Muscle layer of duodenum (tissue), 2 donors: ENCODE measurements around the gene SCRN2.

Experiments used
- H3K27ac ChIP-seq: one replicate; pipeline ENCODE4 v1.7.0; 2013; ENCODE audit warnings: mild to moderate bottlenecking, low read length
- H3K27me3 ChIP-seq: one replicate; pipeline ENCODE4 v1.7.0; 2013; ENCODE audit warnings: low read depth, mild to moderate bottlenecking, control low read depth, low read length
- H3K36me3 ChIP-seq, 2 donors: one replicate each; pipeline ENCODE4 v1.7.0; 2013; ENCODE audit warnings: low read length in 2 of 2, control low read depth in 1 of 2, mild to moderate bottlenecking in 1 of 2; ENCODE audit not compliant: insufficient read depth in 2 of 2, control insufficient read depth in 1 of 2
- H3K4me1 ChIP-seq, 2 donors: one replicate each; pipeline ENCODE4 v1.7.0; 2013; ENCODE audit warnings: low read length in 2 of 2, mild to moderate bottlenecking in 2 of 2, control low read depth in 1 of 2, moderate library complexity in 1 of 2; ENCODE audit not compliant: insufficient read depth in 2 of 2, control insufficient read depth in 1 of 2
- H3K4me3 ChIP-seq, 2 donors: one replicate each; pipeline ENCODE4 v1.7.0; 2013; ENCODE audit warnings: low read length in 2 of 2, low read depth in 1 of 2, mild to moderate bottlenecking in 1 of 2
- H3K9me3 ChIP-seq, 2 donors: one replicate each; pipeline ENCODE4 v1.7.0; 2013; ENCODE audit warnings: low read length in 2 of 2, control low read depth in 1 of 2, mild to moderate bottlenecking in 1 of 2; ENCODE audit not compliant: control insufficient read depth in 1 of 2
- donor health status: healthy.

Gene SCRN2

DNA sequence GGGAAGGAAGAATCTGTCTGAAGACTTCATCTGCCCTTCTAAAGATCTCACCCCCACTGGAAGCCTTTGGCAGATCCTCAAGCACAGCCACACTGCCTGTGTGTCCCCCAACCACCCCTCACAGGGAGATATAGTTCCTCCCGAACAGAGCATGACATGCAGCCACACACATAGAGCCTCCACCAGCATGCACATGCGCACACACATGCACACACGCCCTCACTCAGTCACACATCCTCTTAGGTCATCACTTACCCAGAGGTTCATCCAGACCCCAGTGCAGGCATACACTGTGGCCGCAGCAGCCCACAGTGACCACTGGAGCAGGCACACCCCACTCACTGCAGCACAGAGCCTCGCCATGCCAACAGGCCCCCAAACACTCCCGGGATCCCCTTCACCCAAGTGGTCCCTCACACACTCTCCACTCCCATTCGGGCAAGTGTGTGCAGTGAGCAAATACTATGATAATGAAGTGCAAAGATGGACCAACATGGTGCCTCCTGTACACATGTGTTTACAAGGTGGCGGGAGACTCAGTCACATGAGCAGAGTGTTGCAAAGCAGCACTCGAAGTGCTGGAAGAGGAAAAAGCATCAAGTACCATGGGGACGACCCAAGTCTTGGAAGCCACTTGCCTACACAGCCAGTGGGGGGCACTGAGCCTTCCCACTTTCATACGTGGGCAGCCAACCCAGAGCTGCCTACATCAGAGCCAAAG is 26.9 kb upstream of the SCRN2 start:
- Histone ChIP-seq H3K27me3 (peaks cover 14% of the 10 kb centered on the region), H3K4me3 (no peak overlapping the region), H3K36me3 (no peaks in the 10 kb centered on the region), H3K27ac (no peak overlapping the region), H3K4me1 (no peaks in the 10 kb centered on the region), H3K9me3 (no peaks in the 10 kb centered on the region)

DNA sequence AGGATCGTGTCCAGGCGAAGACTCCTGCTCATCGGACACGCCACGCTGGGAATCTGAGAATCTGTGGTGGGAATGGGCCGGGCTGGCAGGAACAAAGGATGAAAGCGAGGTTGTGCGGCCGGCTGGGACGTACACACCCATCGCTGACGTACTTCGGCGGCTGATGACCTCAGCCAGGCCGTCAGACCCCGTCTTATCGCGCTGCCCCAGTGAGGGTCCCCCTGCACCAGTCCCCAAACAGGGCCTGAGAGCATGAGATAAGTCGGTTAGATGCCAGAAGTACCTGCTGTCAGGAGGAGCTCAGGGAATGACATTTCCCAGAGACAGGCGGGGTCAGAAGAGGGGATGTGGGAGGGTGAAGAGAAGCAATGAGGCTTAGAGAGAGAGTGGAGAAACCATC is 25.9 kb upstream of the SCRN2 start:
- Histone ChIP-seq H3K27ac (no peak overlapping the region), H3K9me3 (no peaks in the 10 kb centered on the region), H3K4me1 (no peaks in the 10 kb centered on the region), H3K4me3 (no peak overlapping the region), H3K36me3 (no peaks in the 10 kb centered on the region), H3K27me3 (peaks cover 7% of the 10 kb centered on the region)

DNA sequence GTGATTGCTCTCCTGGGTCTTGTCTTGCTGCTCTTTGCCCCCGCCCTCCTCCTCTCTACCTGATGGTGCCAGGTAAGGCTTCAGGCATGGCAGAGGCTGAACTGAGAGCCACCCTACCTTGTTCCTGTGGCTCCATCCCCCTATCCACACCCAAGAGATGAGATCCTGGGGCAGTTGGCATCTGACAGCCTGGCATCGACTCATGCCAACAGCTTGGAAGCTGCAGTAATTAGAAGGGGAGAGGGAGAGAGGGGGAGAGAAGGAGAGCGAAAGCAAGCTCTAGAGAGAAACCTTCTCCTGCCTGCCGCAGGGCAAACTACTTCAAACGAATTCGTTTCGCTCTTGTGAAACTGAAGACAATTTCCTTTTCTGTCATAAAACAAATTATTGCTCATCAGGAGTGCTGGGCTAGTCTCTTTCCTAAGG is 23.7 kb upstream of the SCRN2 start:
- H3K4me3 ChIP-seq, result no peak overlapping the region
- H3K4me1 ChIP-seq, result no peaks in the 10 kb centered on the region
- no peaks in the 10 kb centered on the region for H3K9me3 ChIP-seq
- peaks cover 4% of the 10 kb centered on the region for H3K27me3 ChIP-seq
- H3K36me3 ChIP-seq, result no peaks in the 10 kb centered on the region
- H3K27ac ChIP-seq, result no peak overlapping the region

- Histone ChIP-seq H3K4me3 (no peak overlapping the region), H3K27ac (no peak overlapping the region), H3K27me3 (peaks cover 4% of the 10 kb centered on the region), H3K4me1 (no peaks in the 10 kb centered on the region), H3K36me3 (no peaks in the 10 kb centered on the region), H3K9me3 (no peaks in the 10 kb centered on the region)
These were observed 21.8 kb upstream of the SCRN2 start for GRCh38 chr17:47862621-47863440.

GRCh38 chr17:47860386-47860785 is 19.3 kb upstream of the SCRN2 start:
- Histone ChIP-seq H3K36me3 (no peaks in the 10 kb centered on the region), H3K27me3 (peaks cover 11% of the 10 kb centered on the region), H3K4me3 (no peak overlapping the region)

DNA sequence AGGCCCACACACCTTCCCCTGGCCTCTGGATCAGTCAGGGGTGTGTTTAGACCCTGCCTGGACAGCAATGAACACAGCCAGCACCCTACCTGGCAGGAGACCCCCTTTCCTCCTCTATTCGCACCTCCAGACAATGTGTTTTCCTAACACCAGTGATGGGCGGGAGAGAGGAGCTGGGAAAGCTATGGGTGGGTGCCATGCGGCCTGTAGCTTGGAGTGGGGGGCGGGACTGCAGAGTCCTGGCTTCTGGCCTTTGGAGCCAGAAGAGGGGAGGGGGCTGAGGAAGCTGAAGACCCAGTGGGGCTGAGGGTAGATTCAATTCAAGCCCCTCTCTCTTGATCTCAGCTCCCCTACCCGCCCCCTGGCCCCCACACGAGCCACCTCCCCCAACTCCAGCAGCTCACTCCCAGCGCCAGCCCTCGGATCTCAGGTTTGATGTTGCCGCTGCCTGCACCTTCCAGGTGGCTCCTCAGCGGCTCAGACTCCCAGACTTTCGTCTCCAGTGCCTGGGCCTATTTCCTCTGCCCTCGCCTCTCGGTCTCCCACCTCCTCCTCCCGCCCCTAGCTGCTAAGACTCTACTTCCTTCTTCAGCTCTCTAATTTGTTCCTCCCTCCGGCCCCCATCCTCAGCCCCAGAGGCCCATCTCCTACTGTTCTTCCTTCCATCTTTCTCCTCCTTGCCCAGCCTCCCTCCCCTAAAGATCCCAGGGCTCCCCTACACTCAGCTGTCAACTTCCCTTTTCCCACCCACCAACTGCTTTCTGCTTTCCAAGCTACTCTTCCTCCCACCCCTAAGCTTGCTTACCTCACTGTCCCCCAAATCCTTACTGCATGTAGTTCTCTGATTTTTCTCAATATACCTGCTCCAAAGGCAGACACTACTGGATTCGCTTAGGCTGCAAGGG is 16.7 kb upstream of the SCRN2 start:
- H3K36me3 ChIP-seq, result no peaks in the 10 kb centered on the region
- no peaks in the 10 kb centered on the region for H3K4me1 ChIP-seq
- no peaks in the 10 kb centered on the region for H3K9me3 ChIP-seq
- H3K4me3 ChIP-seq, result no peak overlapping the region
- H3K27ac ChIP-seq, result no peak overlapping the region
- H3K27me3 ChIP-seq, result peaks cover 36% of the 10 kb centered on the region

More at GRCh38 chr17:47860386-47860785, 19.3 kb upstream of the SCRN2 start:
- no peaks in the 10 kb centered on the region for H3K9me3 ChIP-seq
- H3K4me1 ChIP-seq, result no peaks in the 10 kb centered on the region
- no peak overlapping the region for H3K27ac ChIP-seq

- Histone ChIP-seq H3K4me1 (peaks cover 0 to 4% of the 10 kb centered on the region in 2 donors), H3K27ac (no peak overlapping the region), H3K36me3 (no peaks in the 10 kb centered on the region), H3K27me3 (peaks cover 46% of the 10 kb centered on the region), H3K9me3 (no peaks in the 10 kb centered on the region), H3K4me3 (no peak overlapping the region)
These were observed 15.8 kb upstream of the SCRN2 start for GRCh38 chr17:47856830-47857229.

DNA sequence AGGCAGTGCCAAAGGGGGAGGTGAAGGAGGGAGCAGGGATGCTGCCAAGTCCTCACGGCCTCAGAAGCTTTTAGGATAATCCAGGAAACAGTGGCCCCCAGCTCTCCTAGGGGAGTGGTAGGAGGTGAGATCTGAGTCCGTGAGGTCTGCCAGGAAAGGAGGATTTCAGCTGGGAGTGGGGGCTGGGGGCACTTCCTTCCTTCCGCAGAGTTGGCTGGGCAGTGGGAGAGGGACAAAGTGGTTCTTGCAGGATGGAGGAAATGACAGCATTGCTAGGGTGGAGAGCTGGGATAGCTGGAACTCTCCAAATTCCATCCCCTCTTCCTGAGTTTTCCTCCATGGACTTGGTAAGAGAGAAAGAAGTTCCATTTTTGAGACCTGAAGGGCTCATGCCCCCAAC is 14.7 kb upstream of the SCRN2 start:
- H3K27me3 ChIP-seq, result peaks cover 49% of the 10 kb centered on the region
- H3K4me1 ChIP-seq, result peaks cover 0 to 14% of the 10 kb centered on the region in 2 donors
- no peak overlapping the region for H3K27ac ChIP-seq

GRCh38 chr17:47853616-47854015 is 12.5 kb upstream of the SCRN2 start:
- no peak overlapping the region for H3K27ac ChIP-seq
- no peaks in the 10 kb centered on the region for H3K36me3 ChIP-seq
- H3K9me3 ChIP-seq, result no peaks in the 10 kb centered on the region
- peaks cover 59% of the 10 kb centered on the region for H3K27me3 ChIP-seq
- H3K4me1 ChIP-seq, result peaks cover 0 to 16% of the 10 kb centered on the region in 2 donors
- no peak overlapping the region for H3K4me3 ChIP-seq

More for the DNA sequence above, 14.7 kb upstream of the SCRN2 start:
- Histone ChIP-seq H3K4me3 (no peak overlapping the region), H3K9me3 (no peaks in the 10 kb centered on the region), H3K36me3 (no peaks in the 10 kb centered on the region)

DNA sequence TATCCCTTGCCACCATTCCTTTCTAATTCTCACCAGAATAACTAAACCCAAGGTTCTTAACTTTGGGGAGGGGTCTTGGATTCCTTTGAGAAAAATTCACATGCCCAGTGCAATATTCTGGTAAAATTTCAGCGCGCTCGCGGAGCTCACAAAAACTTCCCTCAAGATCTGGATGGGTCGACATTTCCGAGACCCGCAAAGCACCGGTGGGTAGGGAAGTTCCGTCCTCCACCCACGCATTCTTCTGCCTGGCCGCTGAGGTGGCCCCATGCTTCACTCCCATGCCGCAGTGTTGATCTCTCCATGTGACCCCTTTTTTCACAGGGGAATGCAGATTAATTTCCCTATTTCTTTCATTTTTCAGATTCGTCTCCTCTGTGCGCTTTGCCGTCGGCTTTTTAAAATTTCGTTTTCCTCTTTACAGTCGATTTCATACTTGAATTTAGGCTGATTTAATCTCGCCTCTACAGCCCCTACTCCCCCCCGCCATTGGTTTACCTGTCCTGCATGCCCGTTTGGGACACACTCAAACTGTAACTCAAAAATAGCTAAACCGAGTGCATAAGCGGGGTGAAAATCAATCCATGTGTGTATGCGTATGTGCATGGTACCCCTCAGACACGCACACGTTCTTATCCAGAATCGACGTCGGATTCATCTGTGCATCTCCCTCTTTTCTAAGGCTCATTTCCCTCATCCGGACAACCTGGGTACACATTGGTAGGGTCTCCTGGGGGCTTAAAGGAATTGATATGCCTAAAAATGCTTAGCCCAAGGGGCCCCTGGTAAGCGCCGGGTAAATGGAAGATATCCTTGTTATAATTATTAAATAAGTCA is 11.3 kb upstream of the SCRN2 start:
- peaks cover 66% of the 10 kb centered on the region for H3K27me3 ChIP-seq
- no peaks in the 10 kb centered on the region for H3K9me3 ChIP-seq

More for the DNA sequence above, 11.3 kb upstream of the SCRN2 start:
- Histone ChIP-seq H3K27ac (no peak overlapping the region), H3K4me1 (peaks cover 0 to 20% of the 10 kb centered on the region in 2 donors), H3K36me3 (no peaks in the 10 kb centered on the region), H3K4me3 (no peak overlapping the region)
